Mononuclear cell (primary cell): ENCODE results near the gene IRF2. TPM values are rescaled to one million over a fixed set of nuclear protein-coding genes. Genes with fewer than 3 reads are reported as not detected.
A peak's percentile ranks its signal among the peaks of the same experiment; 100 is the strongest.

ENCODE experiments used
- H3K27me3 ChIP-seq: 2 replicates; pipeline ENCODE4 v1.6.0; 2011; ENCODE audit warnings: low read length, control low read depth; ENCODE audit not compliant: insufficient read depth
- H3K4me1 ChIP-seq: 2 replicates; pipeline ENCODE4 v1.5.1; 2011; ENCODE audit warnings: mild to moderate bottlenecking, low read length, control low read depth; ENCODE audit not compliant: insufficient read depth
- H3K4me3 ChIP-seq: 2 replicates; pipeline ENCODE4 v1.5.1; 2011; ENCODE audit warnings: mild to moderate bottlenecking, low read length, moderate library complexity
- H3K9me3 ChIP-seq: 2 replicates; pipeline ENCODE4 v1.5.1; 2011; ENCODE audit warnings: low read depth, mild to moderate bottlenecking, control low read depth, low read length
- total RNA-seq: library from RNA; depleted of rRNA; stranded (reverse); fragments of >200 nt; gene quantifications from one replicate; pipeline ENCODE4 v1.2.3, GENCODE V29; 2012

IRF2 gene
- total RNA-seq, 1 donor: 13.1 TPM

DNA sequence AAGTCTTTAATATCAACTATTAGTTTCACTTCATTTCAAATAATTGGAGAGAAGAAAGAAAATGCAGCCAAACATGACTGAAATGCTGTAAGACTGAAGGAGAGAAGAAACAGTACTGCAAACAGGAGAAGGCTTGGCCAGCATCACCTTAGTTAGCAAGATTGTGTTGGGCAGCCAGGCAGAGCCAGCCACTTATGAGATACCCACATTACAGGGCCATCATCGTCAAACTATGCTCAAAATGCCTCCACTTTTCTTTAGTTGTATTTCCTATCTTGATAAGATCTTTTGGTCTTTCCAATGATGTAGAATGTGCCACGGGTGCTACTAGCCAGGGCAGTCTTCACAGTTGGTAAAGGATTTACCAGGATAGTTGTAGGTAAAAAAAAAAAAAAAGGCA, 10.9 kb upstream of the IRF2 start:
- Histone ChIP-seq H3K27me3 (no peaks in the 10 kb centered on the region), H3K4me3 (no peak overlapping the region), H3K9me3 (no peaks in the 10 kb centered on the region), H3K4me1 (peaks cover 18% of the 10 kb centered on the region)

DNA sequence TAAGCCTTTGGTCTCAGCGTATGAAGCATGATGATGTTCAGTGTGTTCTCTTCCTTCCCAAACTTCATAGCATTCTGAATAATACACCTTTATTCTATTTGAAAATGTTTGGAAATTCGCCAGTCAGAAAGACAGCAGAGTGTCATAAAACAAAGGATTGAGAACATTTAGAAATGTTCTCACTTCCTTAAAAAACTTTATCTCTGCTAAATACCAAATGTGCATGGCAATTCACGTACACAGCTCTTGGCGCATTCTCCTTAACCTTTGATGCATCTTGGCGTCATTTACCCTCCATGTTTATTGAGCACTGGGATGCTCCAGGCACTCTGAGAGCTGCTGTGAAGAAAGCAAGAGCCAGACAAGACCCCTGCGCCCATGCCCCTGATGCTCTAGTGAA, 7.2 kb upstream of the IRF2 start:
- Histone ChIP-seq H3K9me3 (no peaks in the 10 kb centered on the region), H3K4me3 (no peak overlapping the region), H3K27me3 (no peaks in the 10 kb centered on the region), H3K4me1 (peaks cover 53% of the 10 kb centered on the region)

DNA sequence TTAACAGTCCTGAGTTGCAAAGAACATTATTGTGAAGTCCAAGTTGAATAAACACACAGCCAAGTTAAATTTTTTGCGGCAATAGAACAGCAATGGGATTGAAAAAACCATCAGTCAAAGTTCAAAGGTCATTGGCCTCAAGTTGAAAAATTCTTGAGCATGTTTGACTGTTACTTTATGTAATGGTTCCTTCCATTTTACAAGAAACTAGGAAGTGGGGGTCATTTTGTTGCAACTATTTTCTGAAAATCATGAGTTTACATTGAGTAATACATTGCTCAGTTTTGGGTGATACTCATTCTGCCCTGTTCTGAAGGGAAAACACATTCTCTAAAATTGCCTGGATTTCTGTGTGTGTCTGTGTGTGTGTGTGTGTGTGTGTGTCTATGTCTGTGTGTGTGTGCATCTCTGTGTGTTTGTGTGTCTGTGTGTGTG, 5.2 kb upstream of the IRF2 start:
- H3K4me3 ChIP-seq: no peak overlapping the region
- H3K27me3 ChIP-seq: no peaks in the 10 kb centered on the region

DNA sequence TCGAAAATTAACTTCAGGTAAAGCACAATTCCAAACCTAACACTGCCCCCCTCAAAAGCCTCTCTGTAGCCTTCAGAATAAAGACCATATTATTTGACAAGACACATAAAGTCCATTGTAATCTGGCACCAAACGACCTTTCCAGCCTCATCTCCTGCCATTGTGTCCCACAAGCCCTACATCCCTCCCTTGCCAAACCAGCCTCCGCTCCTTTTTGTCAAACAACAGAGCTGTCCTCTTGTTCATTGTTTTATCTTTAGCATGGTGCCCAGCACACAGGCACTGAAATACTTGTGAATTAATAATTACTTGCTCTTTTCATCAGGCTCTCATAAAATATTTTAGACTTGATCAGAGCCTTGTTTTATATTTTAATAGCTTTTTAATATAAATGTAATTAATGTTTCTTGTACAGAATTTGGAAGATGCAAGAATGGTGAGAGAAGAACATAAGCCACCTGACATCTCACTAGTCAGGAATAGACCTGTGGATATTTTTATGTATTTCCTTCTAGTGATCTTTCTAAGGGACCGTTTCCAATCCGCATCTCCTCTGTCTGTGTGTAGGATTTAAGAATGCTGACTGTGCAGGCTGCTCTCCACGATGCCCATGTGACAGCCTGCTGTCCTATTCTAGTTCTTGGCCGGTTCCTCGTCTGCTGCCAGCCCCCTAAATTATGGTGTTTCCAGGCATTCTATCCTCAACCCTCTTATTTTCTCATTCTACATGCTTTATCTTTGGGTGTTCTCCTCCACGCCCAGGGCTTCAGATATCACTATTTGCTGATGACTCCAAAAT, 3.0 kb upstream of the IRF2 start:
- H3K27me3 ChIP-seq: no peaks in the 10 kb centered on the region
- H3K4me1 ChIP-seq: peaks cover 66% of the 10 kb centered on the region
- no peaks in the 10 kb centered on the region for H3K9me3 ChIP-seq
- no peak overlapping the region for H3K4me3 ChIP-seq

More for the DNA sequence above, 5.2 kb upstream of the IRF2 start:
- Histone ChIP-seq H3K4me1 (peaks cover 67% of the 10 kb centered on the region), H3K9me3 (no peaks in the 10 kb centered on the region)

DNA sequence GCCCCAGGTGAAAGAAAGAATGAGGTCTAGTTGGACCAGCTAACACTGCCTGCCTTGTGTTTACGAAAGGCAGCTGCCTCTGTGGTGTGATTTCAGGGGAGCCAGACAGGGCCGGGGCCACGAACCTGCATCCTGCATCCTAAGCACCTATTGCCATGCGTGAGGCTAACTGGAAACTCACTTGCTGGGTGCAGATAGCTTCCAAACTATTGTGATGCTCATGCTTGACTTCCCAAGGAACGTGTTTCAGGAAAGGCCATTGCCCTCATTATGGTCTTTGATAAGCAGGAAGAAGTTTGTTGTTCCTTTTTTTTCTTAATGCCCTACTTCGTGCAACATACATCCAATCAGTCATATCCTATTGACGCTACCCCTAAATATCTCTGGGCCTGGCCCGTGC, 2.3 kb upstream of the IRF2 start:
- Histone ChIP-seq H3K4me3 (peak overlapping the region; percentile 92), H3K9me3 (no peaks in the 10 kb centered on the region), H3K27me3 (no peaks in the 10 kb centered on the region), H3K4me1 (peaks cover 67% of the 10 kb centered on the region)

DNA sequence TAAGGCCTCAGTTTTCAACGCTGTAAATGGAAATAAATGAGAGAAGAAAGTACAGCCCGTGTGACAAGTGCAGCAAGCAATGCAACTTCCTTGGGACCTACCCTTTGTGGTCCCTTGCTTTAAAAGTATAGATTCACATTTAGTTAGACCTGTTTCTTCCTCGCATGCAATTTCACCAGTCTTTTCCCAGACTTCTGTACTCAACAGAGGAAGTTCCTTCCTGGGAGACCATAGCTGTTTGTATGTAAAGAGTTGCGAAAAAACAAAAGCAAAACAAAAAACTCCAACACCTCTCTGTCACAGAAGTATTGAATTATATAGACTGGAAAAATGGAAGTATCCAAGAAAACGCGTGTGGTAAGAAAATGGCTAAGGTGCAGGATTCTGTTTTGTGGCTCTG, 1.1 kb upstream of the IRF2 start:
- H3K9me3 ChIP-seq: no peaks in the 10 kb centered on the region
- H3K4me1 ChIP-seq: peaks cover 64% of the 10 kb centered on the region
- H3K27me3 ChIP-seq: no peaks in the 10 kb centered on the region
- peak overlapping the region; percentile 92 for H3K4me3 ChIP-seq

DNA sequence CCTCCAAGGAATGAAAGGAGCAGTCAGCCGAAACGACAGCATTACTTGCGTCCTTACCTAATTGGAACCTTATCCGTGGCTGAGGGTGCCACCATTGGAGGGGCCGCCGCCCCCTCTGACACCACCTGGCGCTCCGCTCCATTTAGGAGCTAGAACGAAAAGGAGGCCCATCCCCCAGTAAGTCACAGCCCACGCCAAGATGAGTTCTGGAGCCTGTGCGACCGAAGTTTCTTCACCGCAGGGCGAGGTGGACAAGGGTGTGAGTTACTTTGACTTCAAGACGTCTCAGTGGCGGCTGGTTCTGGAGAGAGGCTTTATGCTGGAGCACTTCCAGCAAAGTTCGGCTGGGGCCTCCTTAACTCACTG, 729 bp upstream of the IRF2 start:
- peaks cover 65% of the 10 kb centered on the region for H3K4me1 ChIP-seq
- no peaks in the 10 kb centered on the region for H3K27me3 ChIP-seq
- H3K4me3 ChIP-seq: peak overlapping the region; percentile 92
- no peaks in the 10 kb centered on the region for H3K9me3 ChIP-seq

DNA sequence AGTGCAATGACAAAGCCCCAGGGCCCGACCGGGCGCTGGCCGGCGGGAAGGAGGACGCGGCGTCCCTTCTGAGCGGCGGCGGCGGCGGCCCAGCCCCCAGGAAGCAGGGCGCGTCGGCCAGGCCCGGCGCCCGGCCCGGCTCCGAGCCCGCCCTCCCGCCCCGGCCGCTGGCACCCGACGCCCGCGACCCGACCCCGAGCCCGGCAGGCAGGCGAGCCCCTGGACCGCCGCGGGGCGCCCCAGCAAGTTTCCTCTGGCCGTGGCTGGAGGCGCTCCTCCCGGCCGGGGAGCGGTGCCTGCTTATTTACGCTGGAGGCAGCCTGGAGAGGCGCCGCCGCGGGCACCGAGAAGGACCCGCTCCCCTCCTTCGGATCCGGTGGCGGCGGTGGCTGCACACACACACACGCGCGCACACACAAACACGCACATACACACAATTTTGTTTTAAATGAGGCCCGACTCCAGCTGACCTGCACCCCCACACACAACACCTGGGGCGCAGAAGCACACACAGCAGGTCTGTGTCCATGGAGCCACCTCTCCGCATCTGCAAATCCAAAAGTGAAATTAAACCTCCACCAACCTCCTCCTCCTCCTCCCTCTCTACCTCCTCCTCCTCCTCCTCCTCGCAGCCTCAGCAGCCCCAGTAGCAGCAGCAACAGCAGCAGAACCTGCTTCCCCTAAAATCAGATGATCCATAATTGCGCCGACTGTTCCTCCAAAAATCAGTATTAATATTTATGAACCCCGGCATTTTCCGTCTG, 669 bp downstream of the IRF2 start:
- Histone ChIP-seq H3K9me3 (no peaks in the 10 kb centered on the region), H3K27me3 (no peaks in the 10 kb centered on the region), H3K4me3 (peak overlapping the region; percentile 98), H3K4me1 (peaks cover 65% of the 10 kb centered on the region)

DNA sequence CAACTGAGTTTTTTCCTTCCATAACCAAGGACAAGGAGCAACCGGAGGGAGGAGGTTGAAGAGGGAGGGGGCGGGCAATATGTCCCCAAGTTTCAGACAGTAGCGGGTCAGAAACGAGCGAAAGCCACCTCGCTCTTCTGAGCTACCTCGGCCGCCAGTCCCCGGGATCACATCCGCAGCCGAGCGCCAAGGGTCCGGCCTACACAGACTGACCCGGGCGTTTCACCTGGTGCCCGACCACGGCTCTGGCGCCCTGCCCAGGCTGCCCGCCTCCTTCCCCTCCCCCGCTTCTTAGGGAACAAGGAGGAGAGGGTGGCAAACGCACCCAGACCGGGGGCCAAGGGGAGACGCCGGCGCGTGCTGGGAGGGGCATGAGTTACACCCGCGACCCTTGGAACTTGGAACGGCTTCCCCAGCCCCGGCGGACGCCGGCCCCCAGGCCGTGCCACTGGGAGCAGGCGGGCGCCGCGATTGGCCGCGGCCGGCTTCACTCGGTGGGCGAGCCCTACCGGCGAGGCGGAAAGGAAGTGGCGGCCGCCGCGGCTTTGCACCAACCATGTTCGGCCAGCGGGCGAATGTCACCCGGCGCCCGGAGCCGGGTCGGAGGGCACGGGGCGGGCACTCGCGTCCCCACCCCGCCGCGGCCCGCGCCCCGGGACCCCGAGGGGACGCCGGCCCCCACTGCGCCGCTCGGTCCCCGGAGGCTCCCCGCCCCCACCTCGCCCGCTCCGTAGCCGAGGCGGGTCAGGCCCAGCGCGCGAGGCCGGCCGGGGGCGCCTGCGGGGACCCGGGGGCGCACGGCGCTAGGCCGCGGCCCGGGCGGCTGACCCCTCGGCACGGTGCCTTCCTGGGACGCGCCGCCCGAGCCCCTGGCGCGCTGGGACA, 1.5 kb downstream of the IRF2 start:
- Histone ChIP-seq H3K4me3 (peak overlapping the region; percentile 98), H3K4me1 (peaks cover 65% of the 10 kb centered on the region), H3K27me3 (no peaks in the 10 kb centered on the region), H3K9me3 (no peaks in the 10 kb centered on the region)

DNA sequence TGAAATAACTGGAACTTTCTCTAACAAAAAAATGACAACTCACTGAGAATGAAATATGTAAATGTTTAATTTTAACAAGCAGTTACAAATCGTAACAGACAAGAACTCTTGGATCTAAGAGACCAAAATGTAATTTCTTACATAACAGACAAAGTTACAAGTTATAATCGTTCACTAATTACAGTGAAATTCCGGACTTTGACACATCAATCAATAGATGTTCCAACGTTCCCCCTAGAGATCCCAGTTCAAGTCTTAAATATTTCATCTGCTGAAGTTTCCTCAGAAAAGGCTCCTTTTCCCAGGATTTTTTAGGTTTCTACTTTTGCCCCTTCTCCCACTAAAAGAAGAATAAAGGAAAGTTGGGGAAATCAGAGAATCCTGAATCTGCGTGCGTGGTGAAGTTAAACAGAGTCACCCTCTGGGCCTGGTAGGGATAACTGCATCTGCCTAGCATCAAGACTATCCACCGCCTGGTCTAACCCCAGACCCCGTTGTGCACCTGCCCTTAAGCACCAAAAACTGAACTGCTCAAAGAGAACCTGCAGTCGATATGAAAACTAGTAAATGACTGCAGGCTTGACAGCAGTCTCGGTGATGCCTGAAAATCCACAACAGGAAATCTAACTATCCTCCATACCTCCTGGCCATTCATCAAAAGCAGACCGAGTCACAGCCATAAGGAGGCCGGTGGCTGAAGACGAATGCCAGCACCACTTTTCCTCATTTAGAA, 2.3 kb downstream of the IRF2 start:
- Histone ChIP-seq H3K4me3 (peak overlapping the region; percentile 98), H3K9me3 (no peaks in the 10 kb centered on the region), H3K4me1 (peaks cover 62% of the 10 kb centered on the region), H3K27me3 (no peaks in the 10 kb centered on the region)

DNA sequence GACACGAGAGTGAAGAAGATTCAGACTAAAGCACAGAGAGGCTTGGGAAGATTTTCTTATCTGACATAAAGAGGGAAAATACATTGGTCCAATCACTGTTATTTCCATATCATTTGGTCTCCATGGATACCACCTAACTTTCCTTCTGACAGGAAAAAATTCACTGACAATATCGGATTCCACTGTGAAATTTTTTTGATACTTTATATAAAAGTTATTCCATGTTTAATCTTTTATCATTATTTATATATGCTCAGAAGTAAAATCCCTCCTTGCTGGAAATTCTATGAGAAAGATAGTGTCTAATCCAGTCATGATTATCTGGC, 3.6 kb downstream of the IRF2 start:
- H3K4me3 ChIP-seq: no peak overlapping the region
- H3K4me1 ChIP-seq: peaks cover 53% of the 10 kb centered on the region
- H3K27me3 ChIP-seq: no peaks in the 10 kb centered on the region
- no peaks in the 10 kb centered on the region for H3K9me3 ChIP-seq

DNA sequence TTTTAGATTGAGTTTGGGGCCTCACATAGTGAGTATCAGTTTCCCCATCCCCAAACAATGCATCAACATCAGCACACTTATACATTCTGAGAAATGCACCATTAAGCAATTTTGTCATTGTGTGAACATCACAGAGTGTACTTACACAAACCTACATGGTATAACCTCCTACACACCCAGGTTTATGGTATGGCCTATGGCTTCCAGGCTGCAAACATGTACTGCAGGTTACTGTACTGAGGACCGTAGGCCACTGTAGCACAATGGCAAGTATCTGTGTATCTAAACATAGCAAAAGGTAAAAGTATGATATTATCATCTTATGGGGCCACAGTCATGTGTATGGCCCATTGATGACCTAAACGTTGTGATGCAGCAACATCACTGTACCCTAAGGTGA, 7.7 kb downstream of the IRF2 start:
- Histone ChIP-seq H3K27me3 (no peaks in the 10 kb centered on the region), H3K9me3 (no peaks in the 10 kb centered on the region), H3K4me1 (peaks cover 44% of the 10 kb centered on the region), H3K4me3 (no peak overlapping the region)

DNA sequence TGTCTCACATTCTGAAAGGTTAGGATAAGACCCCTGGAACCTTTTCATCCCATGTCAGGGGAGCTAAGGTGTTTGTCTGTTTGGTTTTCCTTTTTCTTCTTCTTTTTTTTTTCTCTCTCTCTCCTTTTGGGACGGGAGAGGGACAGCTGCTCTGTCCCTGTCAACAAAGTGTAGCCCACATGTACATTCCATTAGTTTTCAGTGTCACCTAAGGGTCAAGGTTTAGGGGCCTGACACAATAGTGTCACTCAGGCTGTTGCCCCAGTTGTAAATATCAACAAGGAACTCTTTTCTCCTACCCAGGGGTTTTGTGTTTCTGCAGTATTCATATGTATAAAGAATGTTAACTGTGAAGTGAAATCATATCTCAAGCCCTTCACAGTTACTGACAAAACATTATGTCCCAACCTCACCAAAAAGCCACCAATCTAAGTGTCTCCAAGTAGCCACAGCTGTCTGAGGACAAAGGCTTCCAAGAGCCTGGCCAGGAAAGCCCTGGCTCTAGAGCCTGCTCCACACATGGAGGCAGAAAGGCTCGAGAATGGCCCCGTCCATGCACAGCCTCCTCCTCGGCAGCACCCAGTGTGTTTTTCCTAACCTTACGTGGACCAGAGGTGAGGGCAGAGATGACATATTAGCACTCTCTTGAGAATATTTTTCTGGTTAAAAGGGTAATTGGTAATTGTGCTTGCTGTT, 9.4 kb downstream of the IRF2 start:
- H3K4me3 ChIP-seq: no peak overlapping the region
- H3K4me1 ChIP-seq: peaks cover 49% of the 10 kb centered on the region
- H3K9me3 ChIP-seq: no peaks in the 10 kb centered on the region
- no peaks in the 10 kb centered on the region for H3K27me3 ChIP-seq

DNA sequence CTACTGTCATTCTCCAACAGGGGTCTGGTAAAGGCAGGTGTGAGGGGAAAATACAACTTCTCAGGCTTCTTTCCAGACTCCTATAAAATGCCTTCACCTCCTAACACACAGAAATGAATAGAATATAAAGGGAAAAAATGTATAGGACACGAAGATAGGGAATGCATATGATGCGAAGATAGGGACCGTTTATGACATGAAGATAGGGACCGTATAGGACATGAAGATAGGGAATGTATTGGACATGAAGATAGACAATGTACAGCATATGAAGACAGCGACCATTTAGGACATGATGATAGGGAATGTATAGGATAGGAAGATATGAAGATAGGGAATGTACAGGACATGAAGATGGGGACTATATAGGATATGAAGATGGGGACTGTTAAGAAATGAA, 10.5 kb downstream of the IRF2 start:
- no peaks in the 10 kb centered on the region for H3K9me3 ChIP-seq
- H3K27me3 ChIP-seq: no peaks in the 10 kb centered on the region
- H3K4me1 ChIP-seq: peaks cover 49% of the 10 kb centered on the region
- no peak overlapping the region for H3K4me3 ChIP-seq
